Gastroesophageal sphincter (tissue), 4 donors: ENCODE measurements around the gene WDR87. TPM values are rescaled to one million over a fixed set of nuclear protein-coding genes. Genes with fewer than 3 reads are reported as not detected.

Experiments used
- ATAC-seq: fragments of 150-250 bp; one replicate; pipeline ENCODE4 v1.9.1; 2016; ENCODE audit warnings: mild to moderate bottlenecking, moderate library complexity
- H3K27ac ChIP-seq, 4 donors: fragments of 200-600 bp; sonication (generic) in 3 of 4; 1 replicate in 3 of 4; 2 replicates in 1 of 4; pipeline ENCODE4 v1.5.1; 2016 to 2019
- H3K27me3 ChIP-seq: fragments of 200-600 bp; sonication (generic); one replicate; pipeline ENCODE4 v1.5.1; 2019
- H3K36me3 ChIP-seq, 2 donors: fragments of 200-600 bp; sonication (generic); one replicate each; pipeline ENCODE4 v1.5.1; 2019; ENCODE audit warnings: control low read depth in 1 of 2
- H3K4me1 ChIP-seq, 3 donors: fragments of 200-600 bp; sonication (generic); 1 replicate in 2 of 3; 2 replicates in 1 of 3; pipeline ENCODE4 v1.5.1; 2016 to 2019; ENCODE audit warnings: control low read depth in 2 of 3
- H3K4me3 ChIP-seq, 2 donors: fragments of 200-600 bp; sonication (generic); one replicate each; pipeline ENCODE4 v1.5.1; 2019; ENCODE audit warnings: mild to moderate bottlenecking in 1 of 2, moderate library complexity in 1 of 2
- H3K9me3 ChIP-seq, 3 donors: fragments of 200-600 bp; sonication (generic); one replicate each; pipeline ENCODE4 v1.5.1; 2017 to 2019; ENCODE audit warnings: control low read depth in 2 of 3
- CTCF ChIP-seq, 4 experiments: fragments of 200-600 bp in 2 of 4; fragments of 450-650 bp in 2 of 4; sonication (generic) in 1 of 4; IDR thresholded peaks; one replicate each; pipeline ENCODE4 v1.5.1; 2017 to 2019; ENCODE audit warnings: antibody characterized with exemption in 4 of 4, mild to moderate bottlenecking in 2 of 4, moderate library complexity in 2 of 4
- EP300 ChIP-seq: sonication (generic); formaldehyde crosslinking; IDR thresholded peaks from one replicate; pipeline ENCODE4 v1.6.1; 2017; ENCODE audit warnings: antibody characterized with exemption, mild to moderate bottlenecking
- POLR2A ChIP-seq, 2 donors: fragments of 450-650 bp; IDR thresholded peaks; one replicate each; pipeline ENCODE4 v1.6.1; 2017; ENCODE audit warnings: antibody characterized with exemption in 2 of 2, mild to moderate bottlenecking in 2 of 2, moderate library complexity in 1 of 2
- POLR2AphosphoS5 ChIP-seq: sonication (generic); formaldehyde crosslinking; IDR thresholded peaks from one replicate; pipeline ENCODE4 v1.6.1; 2017; ENCODE audit warnings: antibody characterized with exemption
- WGBS, 2 donors: methylation state at CpG; one replicate each; pipeline ENCODE4 v1.1.5; 2018; ENCODE audit warnings: low coverage in 1 of 2; 5-methylcytosine and 5-hydroxymethylcytosine counted together
- total RNA-seq, 4 donors: library from RNA; depleted of rRNA; stranded (reverse); fragments of >200 nt; gene quantifications; one replicate each; pipeline ENCODE4 v1.1.0, GENCODE V29; 2016

The WDR87 gene
- total RNA-seq, 4 donors from 2014 or later = not detected

GRCh38 chr19:37893845-37894575 is 12.4 kb downstream of the WDR87 start:
- no peak for ATAC-seq
- no peak overlapping the region for H3K27ac ChIP-seq
- 61 to 71% methylated on average over 3 to 4 of the region's 11 CpGs for WGBS, 2 donors

GRCh38 chr19:37886571-37886970 is 19.8 kb downstream of the WDR87 start:
- H3K27ac ChIP-seq = no peak overlapping the region
- no peak for TF ChIP-seq CTCF (IDR thresholded peaks at IDR 0.05)
- H3K4me3 ChIP-seq = no peak overlapping the region
- WGBS, 2 donors = 71 to 87% methylated on average over 1 of the region's 1 CpG
- H3K4me1 ChIP-seq = no peaks in the 10 kb centered on the region
- H3K27me3 ChIP-seq = peaks cover 27% of the 10 kb centered on the region
- H3K9me3 ChIP-seq = peaks cover 0 to 55% (median 0%) of the 10 kb centered on the region in 3 donors
- no peak for ATAC-seq
- no peaks in the 10 kb centered on the region for H3K36me3 ChIP-seq

More at GRCh38 chr19:37893845-37894575, 12.4 kb downstream of the WDR87 start:
- TF ChIP-seq POLR2AphosphoS5 (no peak), POLR2A (IDR thresholded peaks at IDR 0.05) (no peak), CTCF (IDR thresholded peaks at IDR 0.05) (no peak), EP300 (no peak)
- Histone ChIP-seq H3K9me3 (no peaks in the 10 kb centered on the region), H3K36me3 (no peaks in the 10 kb centered on the region), H3K4me1 (no peaks in the 10 kb centered on the region), H3K4me3 (no peak overlapping the region), H3K27me3 (peaks cover 29% of the 10 kb centered on the region)

GRCh38 chr19:37885392-37885791 is 21.0 kb downstream of the WDR87 start:
- ATAC-seq = no peak
- no peak overlapping the region for H3K27ac ChIP-seq
- H3K4me1 ChIP-seq = no peaks in the 10 kb centered on the region
- no peak for TF ChIP-seq POLR2AphosphoS5
- TF ChIP-seq CTCF (IDR thresholded peaks at IDR 0.05) = no peak
- no peak for TF ChIP-seq POLR2A (IDR thresholded peaks at IDR 0.05)
- TF ChIP-seq EP300 = no peak
- H3K27me3 ChIP-seq = peaks cover 20% of the 10 kb centered on the region
- no peaks in the 10 kb centered on the region for H3K36me3 ChIP-seq
- 86 to 100% methylated on average over 1 of the region's 1 CpG for WGBS, 2 donors
- no peak overlapping the region for H3K4me3 ChIP-seq
- peaks cover 0 to 57% (median 0%) of the 10 kb centered on the region in 3 donors for H3K9me3 ChIP-seq

- Histone ChIP-seq H3K9me3 (peaks cover 0 to 8% (median 0%) of the 10 kb centered on the region in 3 donors), H3K27ac (no peak overlapping the region)
- 61 to 77% methylated on average over 2 to 3 of the region's 3 CpGs for WGBS, 2 donors
Measured at GRCh38 chr19:37877147-37877546, 29.2 kb downstream of the WDR87 start.

More at GRCh38 chr19:37877147-37877546, 29.2 kb downstream of the WDR87 start:
- Histone ChIP-seq H3K36me3 (no peaks in the 10 kb centered on the region), H3K4me1 (no peaks in the 10 kb centered on the region), H3K4me3 (no peak overlapping the region), H3K27me3 (peaks cover 6% of the 10 kb centered on the region)
- TF ChIP-seq POLR2AphosphoS5 (no peak), POLR2A (IDR thresholded peaks at IDR 0.05) (no peak), CTCF (IDR thresholded peaks at IDR 0.05) (no peak), EP300 (no peak)
- no peak for ATAC-seq
